ENCODE results near the gene PICK1. TPM values are rescaled to one million over a fixed set of nuclear protein-coding genes. Genes with fewer than 3 reads are reported as not detected.

Gene PICK1
- polyA plus RNA-seq, 4 donors, result 24.3 to 33.3 (median 32.0) TPM

DNA sequence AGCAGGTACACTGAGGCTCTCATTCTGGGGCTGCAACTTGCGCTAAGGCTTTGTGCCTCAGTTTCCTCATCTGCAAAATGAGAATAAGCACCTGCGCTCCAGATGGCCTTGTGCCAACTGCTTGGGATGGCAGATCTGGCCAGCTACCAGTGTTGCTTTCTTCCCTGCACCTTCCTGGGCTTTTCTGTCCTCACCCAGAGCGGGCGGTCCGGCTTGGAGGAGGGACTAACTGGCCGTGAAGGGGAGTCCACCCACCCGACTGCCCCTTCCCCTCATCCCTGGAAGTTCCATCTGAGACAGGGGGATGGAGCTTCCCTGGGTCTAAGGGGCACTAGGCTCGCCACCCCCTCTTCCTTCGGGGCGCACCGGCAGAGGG lies 23.3 kb downstream of the PICK1 start:
- Histone ChIP-seq H3K9me3 (ENCODE audit: control insufficient read depth in 2 of 2, insufficient read depth in 1 of 2, low read depth in 1 of 2, low read length in 1 of 2) (no peaks in the 10 kb centered on the region), H3K27ac (ENCODE audit: low read depth in 1 of 3, low read length in 2 of 3) (no peak overlapping the region), H3K4me3 (ENCODE audit: low read depth in 1 of 3, low read length in 3 of 3) (no peak overlapping the region), H3K36me3 (ENCODE audit: control insufficient read depth in 3 of 3, insufficient read depth in 2 of 3, low read depth in 1 of 3, low read length in 3 of 3) (peaks cover 0 to 51% (median 1%) of the 10 kb centered on the region in 3 donors), H3K4me1 (ENCODE audit: control insufficient read depth in 3 of 3, insufficient read depth in 2 of 3, low read depth in 1 of 3, low read length in 2 of 3) (peaks cover 2 to 13% (median 2%) of the 10 kb centered on the region in 3 donors), H3K27me3 (ENCODE audit: control insufficient read depth in 3 of 3, insufficient read depth in 3 of 3, low read length in 3 of 3) (peaks cover 5 to 27% (median 6%) of the 10 kb centered on the region in 3 donors)
- DNase-seq, result no peak
- FAIRE-seq, result no peak
- 65 to 77% (median 75%) methylated on average over 11 of the region's 11 CpGs for WGBS, 3 donors

- Histone ChIP-seq H3K9me3 (ENCODE audit: control insufficient read depth in 2 of 2, insufficient read depth in 1 of 2, low read depth in 1 of 2, low read length in 1 of 2) (no peaks in the 10 kb centered on the region), H3K4me3 (ENCODE audit: low read depth in 1 of 3, low read length in 3 of 3) (peak overlapping the region in 2 of 3 donors; percentile 15 to 31), H3K36me3 (ENCODE audit: control insufficient read depth in 3 of 3, insufficient read depth in 2 of 3, low read depth in 1 of 3, low read length in 3 of 3) (peaks cover 0 to 52% (median 7%) of the 10 kb centered on the region in 3 donors), H3K4me1 (ENCODE audit: control insufficient read depth in 3 of 3, insufficient read depth in 2 of 3, low read depth in 1 of 3, low read length in 2 of 3) (peaks cover 2 to 13% (median 2%) of the 10 kb centered on the region in 3 donors), H3K27me3 (ENCODE audit: control insufficient read depth in 3 of 3, insufficient read depth in 3 of 3, low read length in 3 of 3) (peaks cover 5 to 27% (median 6%) of the 10 kb centered on the region in 3 donors), H3K27ac (ENCODE audit: low read depth in 1 of 3, low read length in 2 of 3) (no peak overlapping the region)
- DNase-seq, result peak in 1 of 2 donors; percentile 65
- no peak for FAIRE-seq
- WGBS, 3 donors, result 3 to 10% (median 7%) methylated on average over 70 to 110 of the region's 110 CpGs
Observed at GRCh38 chr22:38080850-38081635, 23.8 kb downstream of the PICK1 start.

GRCh38 chr22:38081636-38081940 lies 24.4 kb downstream of the PICK1 start:
- peaks cover 5 to 27% (median 6%) of the 10 kb centered on the region in 3 donors for H3K27me3 ChIP-seq (ENCODE audit: control insufficient read depth in 3 of 3, insufficient read depth in 3 of 3, low read length in 3 of 3)
- H3K27ac ChIP-seq (ENCODE audit: low read depth in 1 of 3, low read length in 2 of 3), result no peak overlapping the region
- no peak for FAIRE-seq
- H3K9me3 ChIP-seq (ENCODE audit: control insufficient read depth in 2 of 2, insufficient read depth in 1 of 2, low read depth in 1 of 2, low read length in 1 of 2), result no peaks in the 10 kb centered on the region
- WGBS, 3 donors, result 5 to 11% (median 9%) methylated on average over 15 to 17 of the region's 17 CpGs
- DNase-seq, result no peak
- H3K36me3 ChIP-seq (ENCODE audit: control insufficient read depth in 3 of 3, insufficient read depth in 2 of 3, low read depth in 1 of 3, low read length in 3 of 3), result peaks cover 0 to 52% (median 9%) of the 10 kb centered on the region in 3 donors
- peak overlapping the region in 2 of 3 donors; percentile 15 to 31 for H3K4me3 ChIP-seq (ENCODE audit: low read depth in 1 of 3, low read length in 3 of 3)
- H3K4me1 ChIP-seq (ENCODE audit: control insufficient read depth in 3 of 3, insufficient read depth in 2 of 3, low read depth in 1 of 3, low read length in 2 of 3), result peaks cover 2 to 13% (median 2%) of the 10 kb centered on the region in 3 donors

DNA sequence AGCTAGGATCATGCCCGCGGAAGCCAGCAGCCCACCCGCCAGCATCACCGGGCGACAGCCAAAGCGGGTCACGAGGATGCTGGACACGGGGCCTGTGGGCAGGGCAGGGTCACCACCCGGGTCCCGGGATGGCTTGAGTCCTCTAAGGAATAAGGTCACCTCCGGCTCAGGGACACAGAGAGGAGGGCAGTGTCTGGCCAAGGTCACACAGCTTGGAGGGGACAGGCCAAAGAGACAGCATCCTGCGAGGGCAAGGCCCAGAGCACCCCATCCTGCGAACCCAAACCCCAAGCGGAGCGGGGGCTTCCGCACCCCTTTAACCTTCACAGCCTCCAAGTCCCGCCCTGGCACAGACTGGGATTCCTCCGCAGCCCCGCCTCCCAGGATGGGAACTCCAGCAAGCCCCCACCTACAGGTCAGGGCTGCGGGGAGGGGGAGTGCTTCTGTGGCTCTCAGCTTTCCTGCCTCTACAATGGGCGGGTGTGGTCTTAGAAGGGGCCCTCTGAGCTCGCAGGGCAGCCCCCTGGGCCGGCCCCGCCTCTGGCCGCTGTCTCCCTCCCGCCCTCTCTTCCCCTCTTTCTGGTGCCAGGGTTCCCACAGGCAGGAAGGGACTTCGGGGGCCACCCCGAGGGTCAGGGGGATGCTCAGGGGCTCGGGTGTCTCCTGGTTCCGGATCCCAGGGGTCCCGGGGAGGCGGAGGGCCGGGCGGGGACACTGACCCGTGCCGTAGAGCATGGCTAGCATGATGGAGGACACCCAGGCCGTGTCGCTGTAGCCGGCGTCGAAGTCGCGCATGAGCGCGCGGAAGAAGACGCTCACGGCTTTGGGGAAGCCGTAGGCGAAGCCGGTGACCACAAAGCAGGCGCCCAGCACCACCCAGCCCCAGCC lies 25.0 kb downstream of the PICK1 start:
- DNase-seq, result peak in 1 of 2 donors; percentile 30
- no peak for FAIRE-seq

DNA sequence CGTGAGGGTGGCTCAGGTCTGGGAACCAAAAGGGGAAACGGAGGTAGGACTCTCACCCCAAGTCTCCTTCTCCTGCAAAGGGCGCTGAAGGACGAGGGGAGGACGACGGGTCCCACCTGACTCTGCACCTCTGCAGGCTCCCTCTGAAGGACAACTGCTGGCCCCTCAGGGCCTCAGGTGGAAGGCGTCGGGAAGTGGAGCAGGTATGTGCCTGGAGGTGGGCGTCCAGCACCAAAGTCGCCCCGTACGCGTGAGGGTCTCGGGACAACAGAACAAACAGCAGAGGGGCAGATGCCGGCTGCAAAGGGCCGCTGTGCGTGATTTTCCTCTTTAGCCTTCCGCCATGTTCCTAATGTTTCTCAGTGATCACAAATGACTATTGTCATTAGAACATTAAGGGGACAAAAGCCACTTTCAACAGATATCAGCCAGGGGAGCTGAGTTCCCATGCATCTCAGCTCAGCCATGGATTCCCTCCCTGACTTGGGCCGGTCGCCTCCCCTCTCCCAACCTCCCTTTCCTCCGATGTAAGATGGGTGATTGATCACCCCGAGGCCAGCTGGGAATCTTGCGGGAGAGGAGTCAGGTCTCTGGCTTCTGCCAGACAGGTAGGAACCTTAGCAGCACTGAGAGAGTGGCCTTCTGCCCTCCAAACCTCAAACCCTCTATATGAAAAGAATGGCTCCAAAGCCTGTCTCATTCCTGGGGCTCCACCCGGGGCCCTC lies 25.9 kb downstream of the PICK1 start:
- FAIRE-seq (no peak), DNase-seq (no peak)
- WGBS, 3 donors, result 72 to 79% (median 78%) methylated on average over 23 to 24 of the region's 24 CpGs
- Histone ChIP-seq H3K27me3 (ENCODE audit: control insufficient read depth in 3 of 3, insufficient read depth in 3 of 3, low read length in 3 of 3) (peaks cover 5 to 27% (median 6%) of the 10 kb centered on the region in 3 donors), H3K36me3 (ENCODE audit: control insufficient read depth in 3 of 3, insufficient read depth in 2 of 3, low read depth in 1 of 3, low read length in 3 of 3) (peaks cover 0 to 59% (median 13%) of the 10 kb centered on the region in 3 donors), H3K4me3 (ENCODE audit: low read depth in 1 of 3, low read length in 3 of 3) (no peak overlapping the region), H3K9me3 (ENCODE audit: control insufficient read depth in 2 of 2, insufficient read depth in 1 of 2, low read depth in 1 of 2, low read length in 1 of 2) (no peaks in the 10 kb centered on the region), H3K4me1 (ENCODE audit: control insufficient read depth in 3 of 3, insufficient read depth in 2 of 3, low read depth in 1 of 3, low read length in 2 of 3) (peaks cover 2 to 13% (median 2%) of the 10 kb centered on the region in 3 donors), H3K27ac (ENCODE audit: low read depth in 1 of 3, low read length in 2 of 3) (no peak overlapping the region)

More for the DNA sequence above, 25.0 kb downstream of the PICK1 start:
- H3K27ac ChIP-seq (ENCODE audit: low read depth in 1 of 3, low read length in 2 of 3), result no peak overlapping the region
- 13 to 26% (median 14%) methylated on average over 48 to 52 of the region's 52 CpGs for WGBS, 3 donors
- H3K9me3 ChIP-seq (ENCODE audit: control insufficient read depth in 2 of 2, insufficient read depth in 1 of 2, low read depth in 1 of 2, low read length in 1 of 2), result no peaks in the 10 kb centered on the region
- peak overlapping the region in 1 of 3 donors; percentile 15 for H3K4me3 ChIP-seq (ENCODE audit: low read depth in 1 of 3, low read length in 3 of 3)
- H3K36me3 ChIP-seq (ENCODE audit: control insufficient read depth in 3 of 3, insufficient read depth in 2 of 3, low read depth in 1 of 3, low read length in 3 of 3), result peaks cover 0 to 54% (median 9%) of the 10 kb centered on the region in 3 donors
- peaks cover 5 to 27% (median 6%) of the 10 kb centered on the region in 3 donors for H3K27me3 ChIP-seq (ENCODE audit: control insufficient read depth in 3 of 3, insufficient read depth in 3 of 3, low read length in 3 of 3)
- peaks cover 2 to 13% (median 2%) of the 10 kb centered on the region in 3 donors for H3K4me1 ChIP-seq (ENCODE audit: control insufficient read depth in 3 of 3, insufficient read depth in 2 of 3, low read depth in 1 of 3, low read length in 2 of 3)

DNA sequence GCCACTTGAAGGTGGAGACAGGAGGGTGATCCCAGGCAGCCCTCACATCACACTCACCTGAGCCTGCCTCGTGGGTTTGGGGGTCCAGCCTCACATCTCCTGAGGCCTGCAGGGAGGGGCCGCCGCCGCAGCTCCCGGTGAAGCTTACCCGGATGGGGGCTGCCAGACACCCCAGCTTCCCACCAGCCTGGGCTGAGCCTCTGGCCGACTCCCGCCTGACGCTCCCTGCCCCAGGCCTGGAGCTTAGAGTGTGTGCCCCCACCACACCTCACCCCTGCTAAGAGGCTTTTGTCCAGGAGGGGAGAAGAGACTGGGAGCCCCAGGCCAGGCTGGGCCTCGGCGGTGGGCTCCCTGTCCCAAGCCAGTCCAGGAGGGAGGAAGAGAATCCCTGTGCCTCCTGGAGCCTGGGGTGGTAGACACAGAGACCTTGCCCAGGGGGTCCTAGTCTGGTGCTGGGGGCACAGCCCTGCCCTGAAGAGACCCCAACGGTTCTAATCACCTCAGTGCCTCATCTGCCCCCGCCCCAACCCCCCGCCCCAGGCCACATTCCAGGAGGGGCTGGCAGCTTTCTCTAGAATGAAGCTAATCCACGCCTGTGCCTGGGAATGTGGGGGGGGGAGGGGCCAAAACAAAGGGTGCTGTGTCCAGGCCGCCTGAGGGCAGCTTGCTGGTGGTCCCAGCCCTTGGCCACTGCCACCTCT lies 26.9 kb downstream of the PICK1 start, which contains the start of gene SLC16A8:
TSS of gene SLC16A8 (minus strand) at position 254 of the 701 bp plus-strand sequence. CDS start 1,311 bp downstream, outside the sequence.
- no peaks in the 10 kb centered on the region for H3K9me3 ChIP-seq (ENCODE audit: control insufficient read depth in 2 of 2, insufficient read depth in 1 of 2, low read depth in 1 of 2, low read length in 1 of 2)
- no peak within 1 kb of the TSS for H3K27ac ChIP-seq (ENCODE audit: low read depth in 1 of 3, low read length in 2 of 3)
- H3K36me3 ChIP-seq (ENCODE audit: control insufficient read depth in 3 of 3, insufficient read depth in 2 of 3, low read depth in 1 of 3, low read length in 3 of 3), result peaks cover 0 to 60% (median 13%) of the 10 kb centered on the region in 3 donors
- peaks cover 2 to 13% (median 2%) of the 10 kb centered on the region in 3 donors for H3K4me1 ChIP-seq (ENCODE audit: control insufficient read depth in 3 of 3, insufficient read depth in 2 of 3, low read depth in 1 of 3, low read length in 2 of 3)
- FAIRE-seq, result no peak
- WGBS, 3 donors, result 72 to 83% (median 79%) methylated on average over 11 to 16 of the region's 16 CpGs
- peaks cover 5 to 27% (median 8%) of the 10 kb centered on the region in 3 donors for H3K27me3 ChIP-seq (ENCODE audit: control insufficient read depth in 3 of 3, insufficient read depth in 3 of 3, low read length in 3 of 3)
- DNase-seq, result no peak
- H3K4me3 ChIP-seq (ENCODE audit: low read depth in 1 of 3, low read length in 3 of 3), result no peak within 1 kb of the TSS

DNA sequence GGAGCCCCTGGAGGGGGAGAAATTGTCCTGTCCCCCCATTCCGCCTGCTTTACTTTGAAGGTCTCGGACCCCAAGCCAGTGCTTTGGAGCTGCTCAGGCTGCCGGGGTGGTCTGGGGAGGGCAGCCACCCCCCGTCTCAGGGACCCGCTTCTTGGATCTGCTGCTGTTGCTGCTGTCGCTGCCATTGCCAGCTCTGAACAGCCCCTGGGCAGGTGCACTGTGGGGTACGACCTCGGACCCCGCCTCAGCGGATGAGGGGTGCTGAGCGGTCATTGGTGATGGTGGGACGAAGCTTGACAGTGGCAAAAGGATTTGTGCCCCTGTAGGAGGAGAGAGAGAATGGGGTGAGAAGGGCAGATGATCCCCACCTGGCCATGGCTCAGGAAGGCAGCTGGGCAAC lies 27.9 kb downstream of the PICK1 start:
- peaks cover 0 to 60% (median 13%) of the 10 kb centered on the region in 3 donors for H3K36me3 ChIP-seq (ENCODE audit: control insufficient read depth in 3 of 3, insufficient read depth in 2 of 3, low read depth in 1 of 3, low read length in 3 of 3)
- H3K27me3 ChIP-seq (ENCODE audit: control insufficient read depth in 3 of 3, insufficient read depth in 3 of 3, low read length in 3 of 3), result peaks cover 5 to 30% (median 8%) of the 10 kb centered on the region in 3 donors
- no peak overlapping the region for H3K27ac ChIP-seq (ENCODE audit: low read depth in 1 of 3, low read length in 2 of 3)
- FAIRE-seq (no peak), DNase-seq (no peak)
- H3K9me3 ChIP-seq (ENCODE audit: control insufficient read depth in 2 of 2, insufficient read depth in 1 of 2, low read depth in 1 of 2, low read length in 1 of 2), result no peaks in the 10 kb centered on the region
- H3K4me1 ChIP-seq (ENCODE audit: control insufficient read depth in 3 of 3, insufficient read depth in 2 of 3, low read depth in 1 of 3, low read length in 2 of 3), result peaks cover 2 to 13% (median 2%) of the 10 kb centered on the region in 3 donors
- H3K4me3 ChIP-seq (ENCODE audit: low read depth in 1 of 3, low read length in 3 of 3), result no peak overlapping the region
- WGBS, 3 donors, result 92 to 95% (median 95%) methylated on average over 12 of the region's 12 CpGs
